Measurements from ENCODE around the gene CDHR4.

DNA sequence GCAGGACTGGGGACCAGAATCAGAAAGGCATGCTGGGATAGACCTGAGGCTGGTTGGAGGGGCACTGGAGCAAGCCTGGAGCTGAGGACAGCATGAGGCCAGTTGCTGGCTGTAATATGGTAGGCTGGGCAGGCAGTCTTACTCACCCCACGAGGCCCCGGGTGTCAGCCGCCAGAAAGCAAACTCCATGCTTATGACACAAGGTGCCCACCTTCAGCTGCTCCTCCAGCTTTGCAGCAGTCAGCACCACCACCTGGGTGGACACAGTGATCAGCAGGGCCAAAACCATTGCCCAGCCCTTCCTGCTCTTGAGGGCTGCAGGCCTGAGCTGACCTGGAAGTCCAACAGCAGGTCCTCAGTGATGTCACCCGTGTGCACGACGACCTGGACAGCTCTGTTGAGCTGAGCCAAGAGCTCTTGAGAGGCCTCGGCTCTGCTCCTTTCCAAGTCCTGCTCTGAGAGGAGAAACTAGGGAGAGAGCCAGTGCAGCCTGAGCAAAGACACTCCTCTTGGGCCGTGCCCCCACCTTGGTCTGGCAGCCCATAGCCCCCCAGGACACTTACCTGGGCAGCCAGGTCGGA, 13.3 kb upstream of the CDHR4 start:
- no peak for TF ChIP-seq CTCF (IDR thresholded peaks at IDR 0.05)
- TF ChIP-seq POLR2A (IDR thresholded peaks at IDR 0.05) = no peak

Measured in right lobe of liver (tissue), 4 donors.